Hepatocyte (in vitro differentiated cells): ENCODE data around the gene KLHL3. TPM values are rescaled to one million over a fixed set of nuclear protein-coding genes. Genes with fewer than 3 reads are reported as not detected.

Experiments
- DNase-seq: peaks from one replicate; pipeline ENCODE4 v3.0.0-alpha.2; 2016; ENCODE audit warnings: low spot score
- H2AFZ ChIP-seq: fragments of 200-600 bp; sonication (generic); 2 replicates; pipeline ENCODE4 v1.6.0; 2016; ENCODE audit warnings: antibody characterized with exemption, mild to moderate bottlenecking
- H3K27ac ChIP-seq: fragments of 200-600 bp; sonication (generic); 2 replicates; pipeline ENCODE4 v1.5.1; 2016; ENCODE audit warnings: mild to moderate bottlenecking
- H3K27me3 ChIP-seq: fragments of 200-600 bp; sonication (generic); 2 replicates; pipeline ENCODE4 v1.6.1; 2016
- H3K36me3 ChIP-seq: fragments of 200-600 bp; sonication (generic); replicated peaks from 2 replicates; pipeline ENCODE4 v1.5.1; 2016; ENCODE audit warnings: low read depth; ENCODE audit not compliant: insufficient read depth
- H3K4me1 ChIP-seq: fragments of 200-600 bp; sonication (generic); 2 replicates; pipeline ENCODE4 v1.5.1; 2016; ENCODE audit warnings: mild to moderate bottlenecking, moderate library complexity; ENCODE audit not compliant: insufficient read depth
- H3K4me2 ChIP-seq: fragments of 200-600 bp; sonication (generic); 2 replicates; pipeline ENCODE4 v1.6.0; 2016
- H3K4me3 ChIP-seq: fragments of 200-600 bp; sonication (generic); 2 replicates; pipeline ENCODE4 v1.5.1; 2016; ENCODE audit warnings: mild to moderate bottlenecking
- H3K79me2 ChIP-seq: fragments of 200-600 bp; sonication (generic); 2 replicates; pipeline ENCODE4 v1.6.0; 2017; ENCODE audit warnings: mild to moderate bottlenecking
- H3K9me2 ChIP-seq: fragments of 200-600 bp; sonication (generic); replicated peaks from 2 replicates; pipeline ENCODE4 v1.6.0; 2017; ENCODE audit warnings: mild to moderate bottlenecking; ENCODE audit not compliant: insufficient read depth
- H3K9me3 ChIP-seq: fragments of 200-600 bp; sonication (generic); 2 replicates; pipeline ENCODE4 v1.5.1; 2016; ENCODE audit warnings: low read depth, mild to moderate bottlenecking
- H4K20me1 ChIP-seq: fragments of 200-600 bp; sonication (generic); 2 replicates; pipeline ENCODE4 v1.6.0; 2016; ENCODE audit warnings: mild to moderate bottlenecking; ENCODE audit not compliant: insufficient read depth, poor library complexity, severe bottlenecking
- EZH2 ChIP-seq: fragments of 200-600 bp; sonication (generic); IDR thresholded peaks from 2 replicates; pipeline ENCODE4 v1.6.1; 2016; ENCODE audit warnings: antibody characterized with exemption, mild to moderate bottlenecking, borderline replicate concordance
- EZH2phosphoT487 ChIP-seq: fragments of 200-600 bp; sonication (generic); IDR thresholded peaks from one replicate; pipeline ENCODE4 v1.6.1; 2018; ENCODE audit warnings: antibody characterized with exemption, mild to moderate bottlenecking, low read depth, moderate library complexity; ENCODE audit not compliant: unreplicated experiment, severe bottlenecking
- whole genome bisulfite sequencing: methylation state at CpG from one replicate; pipeline ENCODE4 v1.1.6; 2016; ENCODE audit warnings: low lambda C conversion rate; ENCODE audit errors: missing lambda C conversion rate; 5-methylcytosine and 5-hydroxymethylcytosine counted together
- polyA plus RNA-seq: library from polyadenylated mRNA; unstranded; fragments of >200 nt; fragmentation: Nextera tagmentation; extraction: Ambion mirVana; gene quantifications from 2 replicates; pipeline ENCODE4 v1.2.1, GENCODE V29; 2016
- total RNA-seq: library from RNA; depleted of rRNA; stranded (reverse); fragments of >200 nt; gene quantifications from 2 replicates; pipeline ENCODE4 v1.2.3, GENCODE V29; 2014
- TF ChIP-seq, protein P1 (sequence below): fragments of 200-600 bp; sonication (generic); IDR thresholded peaks from 2 replicates; pipeline ENCODE4 v1.5.1; 2016; ENCODE audit warnings: antibody characterized with exemption, mild to moderate bottlenecking; ENCODE audit not compliant: poor library complexity

The KLHL3 gene
- total and polyA plus RNA-seq, 2 experiments from 2014 or later: 1.4 to 5.3 TPM

DNA sequence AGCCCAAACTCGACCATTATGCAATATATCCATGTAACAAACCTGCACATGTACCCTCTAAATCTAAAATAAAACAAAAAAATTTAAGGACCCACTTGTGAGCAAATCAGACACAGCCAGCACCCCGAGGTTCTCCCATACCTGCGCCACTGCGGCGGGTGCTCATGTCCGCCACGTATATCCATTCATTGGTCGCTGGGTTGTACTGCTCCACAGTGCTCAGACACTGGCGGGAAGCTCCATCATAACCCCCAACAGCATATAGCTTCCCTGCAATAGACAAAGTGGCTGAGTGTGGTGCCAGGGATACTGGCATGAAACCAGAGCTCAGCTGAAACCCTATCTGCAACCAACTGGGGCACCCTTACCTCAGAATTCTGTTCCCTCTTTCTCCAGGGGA is 102.0 kb downstream of the KLHL3 start:
- Histone ChIP-seq H3K9me3 (no peaks in the 10 kb centered on the region), H3K27ac (no peak overlapping the region), H3K4me2 (no peak overlapping the region), H3K9me2 (no peaks in the 10 kb centered on the region), H3K4me1 (no peaks in the 10 kb centered on the region), H3K36me3 (no peaks in the 10 kb centered on the region), H3K79me2 (no peaks in the 10 kb centered on the region), H4K20me1 (no peaks in the 10 kb centered on the region), H2AFZ (no peak overlapping the region), H3K27me3 (no peaks in the 10 kb centered on the region), H3K4me3 (no peak overlapping the region)
- no peak for DNase-seq
- TF ChIP-seq EZH2 (no peak), EZH2phosphoT487 (no peak)
- TF ChIP-seq, protein P1, sequence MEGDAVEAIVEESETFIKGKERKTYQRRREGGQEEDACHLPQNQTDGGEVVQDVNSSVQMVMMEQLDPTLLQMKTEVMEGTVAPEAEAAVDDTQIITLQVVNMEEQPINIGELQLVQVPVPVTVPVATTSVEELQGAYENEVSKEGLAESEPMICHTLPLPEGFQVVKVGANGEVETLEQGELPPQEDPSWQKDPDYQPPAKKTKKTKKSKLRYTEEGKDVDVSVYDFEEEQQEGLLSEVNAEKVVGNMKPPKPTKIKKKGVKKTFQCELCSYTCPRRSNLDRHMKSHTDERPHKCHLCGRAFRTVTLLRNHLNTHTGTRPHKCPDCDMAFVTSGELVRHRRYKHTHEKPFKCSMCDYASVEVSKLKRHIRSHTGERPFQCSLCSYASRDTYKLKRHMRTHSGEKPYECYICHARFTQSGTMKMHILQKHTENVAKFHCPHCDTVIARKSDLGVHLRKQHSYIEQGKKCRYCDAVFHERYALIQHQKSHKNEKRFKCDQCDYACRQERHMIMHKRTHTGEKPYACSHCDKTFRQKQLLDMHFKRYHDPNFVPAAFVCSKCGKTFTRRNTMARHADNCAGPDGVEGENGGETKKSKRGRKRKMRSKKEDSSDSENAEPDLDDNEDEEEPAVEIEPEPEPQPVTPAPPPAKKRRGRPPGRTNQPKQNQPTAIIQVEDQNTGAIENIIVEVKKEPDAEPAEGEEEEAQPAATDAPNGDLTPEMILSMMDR: no peak
- 96% methylated on average over 9 of the region's 9 CpGs for WGBS

DNA sequence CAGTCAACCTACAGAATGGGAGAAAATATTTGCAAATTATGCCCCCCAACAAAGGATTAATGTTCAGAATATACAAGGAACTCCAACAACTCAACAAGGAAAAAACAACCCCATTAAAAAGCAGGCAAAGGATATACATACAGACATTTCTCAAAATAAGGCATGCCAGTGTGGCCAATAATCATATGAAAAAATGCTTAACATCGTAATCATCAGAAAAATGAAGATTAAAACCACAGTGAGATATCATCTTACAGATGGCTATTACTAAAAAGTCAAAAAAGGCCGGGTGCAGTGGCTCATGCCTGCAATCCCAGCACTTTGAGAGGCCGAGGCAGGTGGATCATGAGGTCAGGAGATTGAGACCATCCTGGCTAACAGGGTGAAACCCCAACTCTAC is 103.2 kb downstream of the KLHL3 start:
- no peaks in the 10 kb centered on the region for H3K4me1 ChIP-seq
- H2AFZ ChIP-seq: no peak overlapping the region
- no peaks in the 10 kb centered on the region for H3K27me3 ChIP-seq
- no peak overlapping the region for H3K4me3 ChIP-seq
- no peak overlapping the region for H3K27ac ChIP-seq
- no peaks in the 10 kb centered on the region for H3K9me2 ChIP-seq
- no peak overlapping the region for H3K4me2 ChIP-seq
- H3K79me2 ChIP-seq: no peaks in the 10 kb centered on the region
- 96% methylated on average over 3 of the region's 3 CpGs for WGBS
- H3K36me3 ChIP-seq: no peaks in the 10 kb centered on the region
- no peaks in the 10 kb centered on the region for H4K20me1 ChIP-seq
- TF ChIP-seq EZH2: no peak
- TF ChIP-seq, protein P1: no peak
- no peak for TF ChIP-seq EZH2phosphoT487
- no peak for DNase-seq
- H3K9me3 ChIP-seq: no peaks in the 10 kb centered on the region

DNA sequence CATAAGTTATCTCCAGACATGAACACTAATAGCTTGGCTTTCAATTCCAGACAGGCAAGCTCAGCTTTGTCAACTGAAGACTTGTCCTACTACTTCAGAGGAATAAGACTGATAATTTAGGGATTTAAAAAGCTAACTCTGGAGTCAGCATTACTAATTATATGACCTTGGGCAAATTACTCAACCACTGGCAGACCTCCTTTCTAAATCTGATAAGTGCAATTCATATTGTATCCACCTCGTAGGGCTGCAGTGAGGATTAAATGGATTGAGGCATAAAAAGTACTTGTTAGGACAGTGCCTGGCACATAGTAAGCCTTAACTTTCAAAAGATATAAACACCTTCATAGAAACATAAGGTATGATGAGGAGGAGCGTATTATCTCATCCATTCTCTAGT is 104.4 kb downstream of the KLHL3 start:
- Histone ChIP-seq H3K4me3 (no peak overlapping the region), H3K27ac (no peak overlapping the region), H3K36me3 (no peaks in the 10 kb centered on the region), H3K9me3 (no peaks in the 10 kb centered on the region), H3K27me3 (no peaks in the 10 kb centered on the region), H3K79me2 (no peaks in the 10 kb centered on the region), H2AFZ (no peak overlapping the region), H3K4me2 (no peak overlapping the region), H3K4me1 (no peaks in the 10 kb centered on the region), H3K9me2 (no peaks in the 10 kb centered on the region), H4K20me1 (no peaks in the 10 kb centered on the region)
- TF ChIP-seq EZH2phosphoT487 (no peak), EZH2 (no peak)
- TF ChIP-seq, protein P1: no peak
- WGBS: 58% methylated on average over 2 of the region's 2 CpGs
- no peak for DNase-seq

DNA sequence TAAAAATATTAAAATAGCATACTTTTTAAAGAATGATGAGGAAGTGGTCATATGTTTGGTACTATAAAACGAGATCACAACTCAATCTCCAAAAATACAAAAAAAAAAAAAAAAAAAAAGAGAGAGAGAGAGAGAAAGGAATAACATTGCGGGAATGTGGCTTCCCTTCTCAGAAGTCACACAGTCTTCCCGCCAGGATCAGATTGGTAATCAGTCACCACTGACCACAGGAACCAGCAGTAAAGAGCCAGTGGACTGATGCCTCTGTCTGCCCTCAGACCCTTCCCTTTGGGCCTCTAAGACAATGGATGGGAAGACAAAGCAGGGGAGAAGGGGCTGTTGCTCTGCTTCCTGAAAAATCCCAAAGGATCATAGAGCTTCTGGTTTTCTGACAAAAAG is 104.9 kb downstream of the KLHL3 start:
- DNase-seq: no peak
- H3K9me2 ChIP-seq: no peaks in the 10 kb centered on the region
- no peak overlapping the region for H3K27ac ChIP-seq
- no peaks in the 10 kb centered on the region for H3K36me3 ChIP-seq
- H3K4me1 ChIP-seq: no peaks in the 10 kb centered on the region
- H3K4me3 ChIP-seq: no peak overlapping the region
- H3K79me2 ChIP-seq: no peaks in the 10 kb centered on the region
- no peaks in the 10 kb centered on the region for H3K9me3 ChIP-seq
- H3K27me3 ChIP-seq: no peaks in the 10 kb centered on the region
- no peak overlapping the region for H2AFZ ChIP-seq
- H4K20me1 ChIP-seq: no peaks in the 10 kb centered on the region
- no peak overlapping the region for H3K4me2 ChIP-seq
- TF ChIP-seq EZH2 (no peak), EZH2phosphoT487 (no peak)
- TF ChIP-seq, protein P1: no peak
- WGBS: 92% methylated on average over 3 of the region's 3 CpGs
